Stimulated activated CD4-positive, alpha-beta T cell treated with anti-CD3 and anti-CD28 coated beads, Interleukin-4, amount 100 ng/mL, for 24 hours (primary cell): ENCODE measurements around the gene KIFC1.
"Not testable (repeated sequence)": the region's sequence is repeated elsewhere in the genome, so short reads cannot be mapped to it uniquely, and the experiment has no call there.

Experiments used
- DNase-seq: peaks from one replicate; pipeline ENCODE4 v3.0.0-alpha.2; 2020

KIFC1 gene

GRCh38 chr6:33377171-33377570 lies 14.5 kb upstream of the KIFC1 start:
- DNase-seq: no peak

- not testable (repeated sequence) for DNase-seq
Measured at GRCh38 chr6:33379184-33379583, 12.4 kb upstream of the KIFC1 start.

- DNase-seq: no peak
Measured at GRCh38 chr6:33380272-33380981, 11.2 kb upstream of the KIFC1 start.

GRCh38 chr6:33383427-33384185 lies 8.0 kb upstream of the KIFC1 start:
- DNase-seq: no peak

- DNase-seq: no peak
Measured at GRCh38 chr6:33384581-33385020, 7.0 kb upstream of the KIFC1 start.

GRCh38 chr6:33390173-33390572 lies 1.4 kb upstream of the KIFC1 start:
- DNase-seq: no peak

GRCh38 chr6:33390767-33391277 lies 801 bp upstream of the KIFC1 start:
- no peak for DNase-seq

- DNase-seq: peak; percentile 31
Measured at GRCh38 chr6:33391922-33392594, 435 bp downstream of the KIFC1 start.

- DNase-seq: no peak
Measured at GRCh38 chr6:33392595-33392948, 949 bp downstream of the KIFC1 start.

- no peak for DNase-seq
Measured at GRCh38 chr6:33392979-33393378, 1.4 kb downstream of the KIFC1 start.

- DNase-seq: no peak
Measured at GRCh38 chr6:33397541-33397940, 5.9 kb downstream of the KIFC1 start.

- not testable (repeated sequence) for DNase-seq
Measured at GRCh38 chr6:33398601-33399000, 7.0 kb downstream of the KIFC1 start.

GRCh38 chr6:33399881-33400280 lies 8.3 kb downstream of the KIFC1 start:
- not testable (repeated sequence) for DNase-seq

GRCh38 chr6:33404884-33405283 lies 13.3 kb downstream of the KIFC1 start:
- no peak for DNase-seq

GRCh38 chr6:33405386-33405940 lies 13.8 kb downstream of the KIFC1 start:
- no peak for DNase-seq

GRCh38 chr6:33406126-33406525 lies 14.5 kb downstream of the KIFC1 start:
- no peak for DNase-seq

GRCh38 chr6:33407132-33407718 lies 15.6 kb downstream of the KIFC1 start:
- DNase-seq: no peak

- peak; percentile 96 for DNase-seq
Measured at GRCh38 chr6:33410050-33410710, 18.6 kb downstream of the KIFC1 start.

GRCh38 chr6:33410711-33411631 lies 19.3 kb downstream of the KIFC1 start, which contains the start of gene PHF1:
PHF1 (plus strand) TSS chr6:33411014; CDS start chr6:33412264, 1,250 bp downstream.
- no peak for DNase-seq

- no peak for DNase-seq
Measured at GRCh38 chr6:33411632-33412005, 20.0 kb downstream of the KIFC1 start.
